Measurements from ENCODE around the gene FKBP3. TPM values are rescaled to one million over a fixed set of nuclear protein-coding genes. Genes with fewer than 3 reads are reported as not detected.

Gene FKBP3
- 14.0 and 27.9 TPM in 2 replicates for total RNA-seq

- TF ChIP-seq CTCF (IDR thresholded peaks at IDR 0.05; ENCODE audit: insufficient read depth, low read length, severe bottlenecking): peak; percentile 23
- Histone ChIP-seq H3K4me3 (ENCODE audit: low read depth, low read length) (peak within 1 kb of the TSS; percentile 71), H3K27me3 (ENCODE audit: control insufficient read depth, insufficient read depth, low read length) (no peaks in the 10 kb centered on the region), H3K36me3 (ENCODE audit: control insufficient read depth, insufficient read depth, low read length) (no peaks in the 10 kb centered on the region)
- DNase-seq (ENCODE audit: low read depth) (peak; percentile 97), FAIRE-seq (no peak)
These were observed at the start of gene FKBP3 for GRCh38 chr14:45134051-45134958. Gene FKBP3, minus strand, starts transcription at chr14:45134481. Its CDS starts 25 bp downstream, at chr14:45134456.

- TF ChIP-seq CTCF (IDR thresholded peaks at IDR 0.05; ENCODE audit: insufficient read depth, low read length, severe bottlenecking): no peak
- no peak for FAIRE-seq
- no peaks in the 10 kb centered on the region for H3K27me3 ChIP-seq (ENCODE audit: control insufficient read depth, insufficient read depth, low read length)
- H3K4me3 ChIP-seq (ENCODE audit: low read depth, low read length): no peak overlapping the region
- DNase-seq (ENCODE audit: low read depth): no peak
- no peaks in the 10 kb centered on the region for H3K36me3 ChIP-seq (ENCODE audit: control insufficient read depth, insufficient read depth, low read length)
These were observed 47.5 kb upstream of the FKBP3 start for GRCh38 chr14:45181806-45182205.

DNA sequence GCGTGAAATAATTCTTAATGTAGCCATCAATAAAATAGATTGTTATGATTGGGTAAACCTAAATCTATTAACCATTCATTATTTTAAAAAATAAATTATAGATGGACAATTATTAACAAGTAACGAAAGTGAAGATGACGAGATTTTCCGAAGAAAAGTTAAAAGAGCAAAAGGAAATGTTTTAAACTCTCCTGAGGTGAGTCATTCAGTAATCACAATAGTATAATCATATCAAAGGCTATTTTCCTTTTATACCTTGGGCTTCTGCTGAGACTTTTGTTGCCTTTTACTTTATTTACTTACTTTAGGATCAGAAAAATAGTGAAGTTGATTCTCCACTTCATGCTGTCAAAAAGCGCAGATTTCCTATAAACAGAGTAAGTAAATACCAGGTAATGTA, 47.0 kb upstream of the FKBP3 start:
- FAIRE-seq: no peak
- H3K36me3 ChIP-seq (ENCODE audit: control insufficient read depth, insufficient read depth, low read length): no peaks in the 10 kb centered on the region
- DNase-seq (ENCODE audit: low read depth): peak; percentile 8
- no peak overlapping the region for H3K4me3 ChIP-seq (ENCODE audit: low read depth, low read length)
- no peak for TF ChIP-seq CTCF (IDR thresholded peaks at IDR 0.05; ENCODE audit: insufficient read depth, low read length, severe bottlenecking)
- H3K27me3 ChIP-seq (ENCODE audit: control insufficient read depth, insufficient read depth, low read length): no peaks in the 10 kb centered on the region

GRCh38 chr14:45177076-45177475, 42.8 kb upstream of the FKBP3 start:
- no peak overlapping the region for H3K4me3 ChIP-seq (ENCODE audit: low read depth, low read length)
- H3K36me3 ChIP-seq (ENCODE audit: control insufficient read depth, insufficient read depth, low read length): no peaks in the 10 kb centered on the region
- H3K27me3 ChIP-seq (ENCODE audit: control insufficient read depth, insufficient read depth, low read length): no peaks in the 10 kb centered on the region
- TF ChIP-seq CTCF (IDR thresholded peaks at IDR 0.05; ENCODE audit: insufficient read depth, low read length, severe bottlenecking): no peak
- DNase-seq (ENCODE audit: low read depth) (peak; percentile 68), FAIRE-seq (no peak)

DNA sequence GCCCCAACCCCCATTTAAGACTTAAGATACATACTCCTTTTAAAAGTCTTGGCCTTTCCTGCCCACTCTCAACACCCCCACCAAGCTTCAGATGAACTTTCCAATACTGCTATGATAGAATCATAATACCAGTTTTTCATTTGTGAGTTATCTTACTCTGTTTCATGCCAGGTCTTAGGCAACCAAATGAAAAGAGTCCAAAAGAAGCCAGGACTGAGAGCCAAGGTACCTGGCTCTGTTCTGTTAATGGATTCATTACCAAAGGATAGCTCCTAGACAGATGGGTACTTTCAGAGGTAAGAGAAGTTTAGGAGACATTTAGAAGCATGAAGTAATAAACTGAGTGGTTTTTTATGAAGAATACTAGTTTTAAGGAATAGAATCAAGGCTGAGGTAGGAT, 35.6 kb upstream of the FKBP3 start:
- H3K27me3 ChIP-seq (ENCODE audit: control insufficient read depth, insufficient read depth, low read length): no peaks in the 10 kb centered on the region
- H3K4me3 ChIP-seq (ENCODE audit: low read depth, low read length): no peak overlapping the region
- FAIRE-seq (no peak), DNase-seq (ENCODE audit: low read depth) (no peak)
- H3K36me3 ChIP-seq (ENCODE audit: control insufficient read depth, insufficient read depth, low read length): no peaks in the 10 kb centered on the region
- TF ChIP-seq CTCF (IDR thresholded peaks at IDR 0.05; ENCODE audit: insufficient read depth, low read length, severe bottlenecking): no peak

Data from bronchial epithelial cell (primary cell).